NT2/D1 (cell line): Measurements from ENCODE around the gene ASF1A.
"Not testable (repeated sequence)": the region's sequence is repeated elsewhere in the genome, so short reads cannot be mapped to it uniquely, and the experiment has no call there.

Source experiments
- DNase-seq: peaks from one replicate; pipeline ENCODE4 v3.0.0-alpha.2; 2011; ENCODE audit warnings: low read depth, low spot score
- H3K27me3 ChIP-seq: 2 replicates; pipeline ENCODE4 v1.6.0; 2011; ENCODE audit warnings: mild to moderate bottlenecking; ENCODE audit not compliant: insufficient read length, insufficient read depth
- H3K36me3 ChIP-seq: 2 replicates; pipeline ENCODE4 v1.6.1; 2011; ENCODE audit warnings: mild to moderate bottlenecking, low read length, mixed read lengths; ENCODE audit not compliant: insufficient read depth, insufficient read length
- H3K4me1 ChIP-seq: 2 replicates; pipeline ENCODE4 v1.5.1; 2011; ENCODE audit not compliant: insufficient read depth, insufficient read length
- H3K4me3 ChIP-seq: 2 replicates; pipeline ENCODE4 v1.5.1; 2011; ENCODE audit warnings: low read depth; ENCODE audit not compliant: insufficient read length
- H3K9ac ChIP-seq: 2 replicates; pipeline ENCODE4 v1.6.0; 2011; ENCODE audit warnings: low read depth; ENCODE audit not compliant: insufficient read length
- H3K9me3 ChIP-seq: 2 replicates; pipeline ENCODE4 v1.5.1; 2011; ENCODE audit warnings: mild to moderate bottlenecking, low read length; ENCODE audit not compliant: insufficient read depth
- SUZ12 ChIP-seq: IDR thresholded peaks from 2 replicates; pipeline ENCODE4 v1.6.1; 2011; ENCODE audit not compliant: insufficient read length, insufficient read depth; ENCODE audit errors: extremely low read depth
- YY1 ChIP-seq: IDR thresholded peaks from 2 replicates; pipeline ENCODE4 v1.6.1; 2011; ENCODE audit not compliant: insufficient read length, insufficient read depth
- ZNF274 ChIP-seq: IDR thresholded peaks from 2 replicates; pipeline ENCODE4 v1.6.1; 2011; ENCODE audit warnings: mild to moderate bottlenecking, low read depth, low read length

Gene ASF1A

DNA sequence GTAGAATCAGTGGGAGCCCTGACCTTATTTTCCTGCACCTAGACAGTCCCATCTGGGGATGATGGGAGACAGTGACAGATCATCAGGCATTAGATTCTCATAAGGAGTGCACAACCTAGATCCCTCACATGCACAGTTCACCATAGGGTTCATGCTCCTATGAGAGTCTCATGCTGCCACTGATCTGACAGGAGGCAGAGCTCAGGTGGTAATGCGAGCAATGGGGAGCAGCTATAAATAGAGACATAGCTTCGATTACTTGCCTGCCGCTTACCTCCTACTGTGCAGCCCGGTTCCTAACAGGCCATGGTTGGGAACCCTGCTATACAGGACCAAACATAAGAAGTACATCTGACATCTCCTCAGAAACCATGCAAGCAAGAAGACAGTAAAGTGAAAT is 31.5 kb upstream of the ASF1A start:
- H3K27me3 ChIP-seq = no peaks in the 10 kb centered on the region
- H3K4me1 ChIP-seq = no peaks in the 10 kb centered on the region
- H3K9ac ChIP-seq = no peak overlapping the region
- H3K36me3 ChIP-seq = no peaks in the 10 kb centered on the region
- no peak for DNase-seq
- no peaks in the 10 kb centered on the region for H3K9me3 ChIP-seq
- no peak overlapping the region for H3K4me3 ChIP-seq
- TF ChIP-seq ZNF274 (no peak), YY1 (no peak), SUZ12 (no peak)

DNA sequence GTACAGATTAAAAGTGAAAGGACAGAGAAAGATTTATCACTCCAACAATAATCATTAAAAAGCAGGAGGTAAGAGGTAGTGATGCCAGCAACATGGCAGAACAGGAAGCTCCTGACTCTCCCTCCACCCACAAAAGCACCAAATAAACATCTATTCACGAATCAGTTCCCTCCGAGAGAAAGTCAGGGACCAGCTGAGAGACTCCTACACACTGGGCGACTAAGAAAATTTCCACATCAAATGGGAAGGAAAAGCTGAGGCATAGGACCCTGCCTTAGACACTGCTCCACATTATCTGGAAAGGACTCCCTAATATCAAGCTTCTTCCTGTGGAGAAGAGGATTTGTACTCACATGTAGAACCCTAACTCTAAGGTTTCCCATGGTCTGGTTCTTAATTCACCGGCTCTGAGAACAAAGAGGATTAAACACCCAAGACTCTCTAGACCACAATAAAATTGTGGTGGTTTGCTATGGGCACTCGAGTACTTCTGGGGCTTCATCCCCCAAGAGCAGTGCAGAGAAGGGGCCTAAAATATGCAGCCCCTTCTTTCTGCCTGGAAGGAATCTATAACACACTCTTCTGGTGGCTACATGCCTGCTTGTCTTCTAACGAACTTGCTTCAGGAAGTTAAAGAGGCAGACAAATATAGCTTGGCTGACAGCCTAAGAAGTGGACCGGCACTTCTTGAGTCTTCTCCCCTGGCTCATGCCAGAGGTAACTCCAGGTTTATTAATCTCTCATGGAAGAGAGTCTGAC is 29.4 kb upstream of the ASF1A start:
- H3K27me3 ChIP-seq = no peaks in the 10 kb centered on the region
- no peak overlapping the region for H3K9ac ChIP-seq
- H3K36me3 ChIP-seq = no peaks in the 10 kb centered on the region
- no peak for TF ChIP-seq SUZ12
- TF ChIP-seq YY1 = no peak
- TF ChIP-seq ZNF274 = no peak
- no peak for DNase-seq
- no peak overlapping the region for H3K4me3 ChIP-seq
- H3K4me1 ChIP-seq = no peaks in the 10 kb centered on the region
- H3K9me3 ChIP-seq = no peaks in the 10 kb centered on the region

DNA sequence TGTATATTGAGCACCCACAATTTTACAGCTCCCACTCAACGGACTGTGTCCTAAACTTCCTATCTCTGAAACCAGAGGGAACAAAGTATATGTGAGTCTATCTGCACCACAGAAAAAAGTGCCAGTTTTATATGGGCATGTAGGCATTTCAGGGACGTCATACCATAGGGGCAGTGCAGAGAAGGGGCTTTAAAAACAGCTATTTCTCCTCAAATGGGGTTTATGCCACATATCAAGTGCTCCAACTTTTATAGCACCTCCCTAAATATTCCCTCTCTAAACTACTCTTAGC is 28.9 kb upstream of the ASF1A start:
- Histone ChIP-seq H3K27me3 (no peaks in the 10 kb centered on the region), H3K4me1 (no peaks in the 10 kb centered on the region), H3K36me3 (no peaks in the 10 kb centered on the region), H3K4me3 (no peak overlapping the region), H3K9me3 (no peaks in the 10 kb centered on the region), H3K9ac (no peak overlapping the region)
- no peak for TF ChIP-seq SUZ12
- TF ChIP-seq ZNF274 = no peak
- TF ChIP-seq YY1 = no peak
- DNase-seq = no peak

DNA sequence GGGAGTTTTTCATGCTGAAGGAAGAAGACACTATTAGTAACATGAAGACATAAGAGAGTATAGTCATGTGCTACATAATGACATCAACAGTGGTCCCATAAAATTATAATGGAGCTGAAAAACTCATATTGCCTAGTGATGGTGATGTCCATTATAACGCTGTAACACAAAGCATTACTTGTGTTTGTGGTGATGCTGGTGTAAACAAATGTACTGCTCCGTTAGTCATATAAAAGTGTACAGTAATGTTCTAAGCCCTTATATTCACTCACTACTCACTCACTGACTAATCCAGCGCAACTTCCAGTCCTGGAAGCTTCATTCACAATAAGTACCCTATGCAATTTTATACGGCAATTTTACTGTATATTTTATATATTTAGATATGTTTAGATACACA is 26.8 kb upstream of the ASF1A start:
- no peak overlapping the region for H3K4me3 ChIP-seq
- DNase-seq = no peak
- no peak for TF ChIP-seq ZNF274
- no peak for TF ChIP-seq SUZ12
- no peak for TF ChIP-seq YY1
- no peaks in the 10 kb centered on the region for H3K36me3 ChIP-seq
- no peaks in the 10 kb centered on the region for H3K27me3 ChIP-seq
- no peak overlapping the region for H3K9ac ChIP-seq
- H3K9me3 ChIP-seq = no peaks in the 10 kb centered on the region
- H3K4me1 ChIP-seq = no peaks in the 10 kb centered on the region

DNA sequence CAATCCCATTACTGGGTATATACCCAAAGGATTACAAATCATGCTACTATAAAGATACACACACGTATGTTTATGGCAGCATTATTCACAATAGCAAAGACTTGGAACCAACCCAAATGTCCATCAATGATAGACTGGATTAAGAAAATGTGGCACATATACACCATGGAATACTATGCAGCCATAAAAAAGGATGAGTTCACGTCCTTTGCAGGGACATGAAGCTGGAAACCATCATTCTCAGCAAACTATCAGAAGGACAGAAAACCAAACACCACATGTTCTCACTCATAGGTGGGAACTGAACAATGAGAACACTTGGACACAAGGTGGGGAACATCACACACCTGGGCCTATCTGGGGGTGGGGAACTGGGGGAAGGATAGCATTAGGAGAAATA is 25.1 kb upstream of the ASF1A start:
- H3K4me3 ChIP-seq, H3K9ac ChIP-seq, DNase-seq, H3K9me3 ChIP-seq, H3K36me3 ChIP-seq, H3K27me3 ChIP-seq, H3K4me1 ChIP-seq: not testable (repeated sequence)

DNA sequence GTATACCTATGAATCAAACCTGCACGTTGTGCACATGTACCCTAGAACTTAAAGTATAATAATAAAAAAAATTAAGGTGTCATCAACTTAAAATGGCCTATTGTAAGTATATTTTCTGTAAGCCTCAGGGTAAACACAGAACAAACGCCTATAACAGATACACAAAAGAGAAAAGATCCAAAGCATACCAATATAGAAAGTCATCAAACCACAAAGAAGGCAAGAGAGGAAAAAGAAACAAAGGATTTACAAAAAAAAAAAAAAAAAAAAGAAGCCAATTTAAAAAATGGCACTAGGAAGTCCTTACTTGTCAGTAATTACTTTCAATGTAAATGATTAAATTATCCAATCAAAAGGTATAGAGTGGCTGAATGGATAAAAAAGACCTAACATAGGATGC is 24.6 kb upstream of the ASF1A start:
- Histone ChIP-seq H3K4me1 (no peaks in the 10 kb centered on the region), H3K4me3 (no peak overlapping the region), H3K36me3 (no peaks in the 10 kb centered on the region), H3K27me3 (no peaks in the 10 kb centered on the region), H3K9ac (no peak overlapping the region), H3K9me3 (no peaks in the 10 kb centered on the region)
- no peak for DNase-seq
- no peak for TF ChIP-seq SUZ12
- TF ChIP-seq YY1 = no peak
- TF ChIP-seq ZNF274 = no peak

DNA sequence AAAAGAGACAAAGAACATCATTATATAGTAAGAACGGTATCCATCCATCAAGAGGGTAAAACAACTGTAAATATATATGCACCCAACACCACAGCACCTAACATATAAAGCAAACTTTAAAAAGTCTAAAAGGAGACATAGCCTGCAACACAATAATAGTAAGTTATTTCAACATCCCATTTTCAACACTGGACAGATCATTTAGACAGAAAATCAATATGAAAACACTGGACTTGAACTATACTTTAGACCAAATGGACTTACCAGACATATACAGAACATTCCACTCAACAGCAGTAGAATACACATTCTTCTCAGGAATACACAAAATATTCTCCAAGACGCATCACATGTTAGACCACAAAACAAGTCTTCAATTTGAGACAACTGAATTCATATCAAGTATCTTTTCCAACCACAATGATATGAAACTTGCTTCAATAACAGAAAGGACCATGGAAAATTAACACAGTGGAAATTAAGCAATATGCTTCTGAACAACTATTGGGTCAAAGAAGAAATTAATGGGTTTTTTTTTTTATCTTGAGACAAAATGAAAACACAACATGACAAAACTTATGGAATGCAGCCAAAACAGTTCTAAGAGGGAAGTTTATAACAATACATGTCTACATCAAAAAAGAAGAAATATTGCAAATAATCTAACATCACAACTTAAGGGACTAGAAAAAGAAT is 23.9 kb upstream of the ASF1A start:
- H3K36me3 ChIP-seq = no peaks in the 10 kb centered on the region
- no peaks in the 10 kb centered on the region for H3K9me3 ChIP-seq
- no peaks in the 10 kb centered on the region for H3K4me1 ChIP-seq
- DNase-seq = no peak
- no peak overlapping the region for H3K4me3 ChIP-seq
- TF ChIP-seq YY1 (no peak), SUZ12 (no peak), ZNF274 (no peak)
- no peaks in the 10 kb centered on the region for H3K27me3 ChIP-seq
- H3K9ac ChIP-seq = no peak overlapping the region
